GM21423 (cell line): ENCODE results near the gene AP4M1.

Source experiments
- ATAC-seq: cut with Tn5 transposase; IDR thresholded peaks from one replicate; pipeline ENCODE4 v1.9.1; 2021; ENCODE audit warnings: mild to moderate bottlenecking, moderate library complexity; ENCODE audit not compliant: unreplicated experiment

Gene AP4M1

GRCh38 chr7:100101016-100101862, at the start of gene AP4M1, which contains the start of gene MCM7:
Gene AP4M1 (plus strand): TSS chr7:100101643. CDS start chr7:100101715, 72 bp downstream.
Gene MCM7 (minus strand): TSS chr7:100101397. CDS start chr7:100101294, 103 bp downstream.
- peak; percentile 81 for ATAC-seq

GRCh38 chr7:100053215-100053614, 48.2 kb upstream of the AP4M1 start:
- ATAC-seq: no peak

- ATAC-seq: no peak
Observed at GRCh38 chr7:100057006-100057405, 44.4 kb upstream of the AP4M1 start.

- no peak for ATAC-seq
Observed at GRCh38 chr7:100059251-100059739, 42.1 kb upstream of the AP4M1 start.

- ATAC-seq: no peak
Observed at GRCh38 chr7:100061518-100062193, 39.8 kb upstream of the AP4M1 start.

- no peak for ATAC-seq
Observed at GRCh38 chr7:100063376-100063775, 38.1 kb upstream of the AP4M1 start.

- no peak for ATAC-seq
Observed at GRCh38 chr7:100064162-100064561, 37.3 kb upstream of the AP4M1 start.

- no peak for ATAC-seq
Observed at GRCh38 chr7:100065452-100066186, 35.8 kb upstream of the AP4M1 start.

- no peak for ATAC-seq
Observed at GRCh38 chr7:100066953-100067352, 34.5 kb upstream of the AP4M1 start.

- no peak for ATAC-seq
Observed at GRCh38 chr7:100069991-100070390, 31.5 kb upstream of the AP4M1 start.

GRCh38 chr7:100071018-100071723, 30.3 kb upstream of the AP4M1 start:
- no peak for ATAC-seq

GRCh38 chr7:100072462-100072861, 29.0 kb upstream of the AP4M1 start:
- ATAC-seq: no peak

GRCh38 chr7:100074841-100075240, 26.6 kb upstream of the AP4M1 start:
- ATAC-seq: no peak

GRCh38 chr7:100075418-100075817, 26.0 kb upstream of the AP4M1 start:
- ATAC-seq: no peak

- no peak for ATAC-seq
Observed at GRCh38 chr7:100077205-100077604, 24.2 kb upstream of the AP4M1 start.

GRCh38 chr7:100079024-100079560, 22.4 kb upstream of the AP4M1 start:
- no peak for ATAC-seq

- ATAC-seq: no peak
Observed at GRCh38 chr7:100080907-100081534, 20.4 kb upstream of the AP4M1 start.

- ATAC-seq: peak; percentile 77
Observed at GRCh38 chr7:100081535-100082102, 19.8 kb upstream of the AP4M1 start, which contains the start of gene ZNF3. Gene ZNF3 (minus strand): TSS chr7:100081723. CDS start chr7:100077357, 4,366 bp downstream.

- ATAC-seq: no peak
Observed at GRCh38 chr7:100082978-100083377, 18.5 kb upstream of the AP4M1 start.
